Embryonic facial prominence (tissue), 1 donor: ENCODE data around the gene NDOR1.

Source experiments
- DNase-seq: peaks from one replicate; pipeline ENCODE4 v3.0.0-alpha.2; 2016; ENCODE audit errors: extremely low spot score

The NDOR1 gene

DNA sequence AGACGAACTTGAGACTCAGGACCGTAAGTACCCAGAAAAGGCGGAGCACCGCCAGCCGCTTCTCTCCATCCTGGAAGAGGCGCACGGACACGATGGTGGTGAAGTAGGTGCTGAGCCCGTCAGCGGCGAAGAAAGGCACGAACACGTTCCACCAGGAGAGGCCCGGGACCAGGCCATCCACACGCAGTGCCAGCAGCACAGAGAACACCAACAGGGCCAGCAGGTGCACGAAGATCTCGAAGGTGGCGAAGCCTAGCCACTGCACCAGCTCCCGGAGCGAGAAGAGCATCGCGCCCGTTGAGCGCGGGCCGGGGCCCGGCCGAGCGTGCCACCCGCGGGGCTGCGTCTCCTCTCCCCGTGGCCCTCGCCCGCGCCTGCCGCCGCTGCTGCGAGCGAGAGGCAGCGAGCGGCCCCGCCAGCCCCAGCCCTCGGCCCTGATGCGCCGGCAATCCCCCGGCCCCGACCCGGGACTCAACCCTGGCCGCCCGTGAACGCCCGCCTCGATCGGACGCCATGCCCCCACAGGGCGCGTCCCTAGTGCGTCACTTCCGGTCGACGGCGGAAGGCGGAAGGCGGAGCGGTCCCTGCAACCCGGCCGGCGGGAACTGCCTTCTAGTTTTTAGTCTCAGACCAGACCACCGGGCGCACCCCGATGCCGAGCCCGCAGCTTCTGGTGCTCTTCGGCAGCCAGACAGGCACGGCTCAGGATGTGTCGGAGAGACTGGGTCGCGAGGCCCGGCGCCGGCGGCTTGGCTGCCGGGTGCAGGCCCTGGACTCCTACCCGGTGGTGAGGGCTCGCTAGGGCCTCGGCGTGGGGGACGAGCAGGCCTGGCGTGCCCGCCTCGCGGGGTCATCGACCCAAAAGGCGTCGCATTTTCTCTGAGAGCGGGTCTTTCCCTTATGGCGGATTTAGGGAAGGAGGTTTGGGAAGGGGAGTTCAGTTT is at the start of gene NDOR1, which contains the start of gene TMEM203:
TSS of gene NDOR1 (plus strand) at position 575 of the 944 bp plus-strand sequence. CDS start at position 653, 78 bp downstream.
TSS of gene TMEM203 (minus strand) at position 523 of the 944 bp plus-strand sequence. CDS start at position 289, 234 bp downstream.
- DNase-seq: peak; percentile 72

DNA sequence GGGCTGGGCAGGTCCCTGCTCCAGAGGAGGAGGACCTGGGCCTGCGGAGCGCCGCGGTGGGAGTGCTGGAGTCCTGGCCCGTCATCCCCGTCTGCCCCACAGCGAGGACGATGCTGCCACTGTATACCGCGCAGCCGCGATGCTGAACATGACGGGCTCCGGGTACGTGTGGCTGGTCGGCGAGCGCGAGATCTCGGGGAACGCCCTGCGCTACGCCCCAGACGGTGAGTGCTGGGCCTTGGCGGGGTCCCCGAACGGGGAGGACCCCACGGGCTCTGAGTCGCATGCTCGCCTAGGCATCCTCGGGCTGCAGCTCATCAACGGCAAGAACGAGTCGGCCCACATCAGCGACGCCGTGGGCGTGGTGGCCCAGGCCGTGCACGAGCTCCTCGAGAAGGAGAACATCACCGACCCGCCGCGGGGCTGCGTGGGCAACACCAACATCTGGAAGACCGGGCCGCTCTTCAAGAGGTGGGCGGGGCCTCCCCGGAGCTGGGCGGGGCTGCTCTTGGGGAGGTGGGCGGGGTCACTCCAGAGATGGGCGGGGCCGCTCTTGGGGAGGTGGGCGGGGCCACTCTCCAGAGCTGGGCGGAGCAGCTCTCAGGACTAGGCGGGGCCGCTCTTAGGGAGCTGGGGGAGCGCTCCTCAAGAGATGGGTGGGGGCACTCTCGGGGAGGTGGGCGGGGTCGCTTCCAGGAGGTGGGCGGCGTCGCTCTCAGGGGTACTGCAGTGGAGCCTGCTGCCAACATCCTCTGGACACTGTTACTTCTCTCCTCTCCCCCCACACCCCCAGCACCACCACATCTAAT is 48.7 kb upstream of the NDOR1 start:
- DNase-seq: no peak

DNA sequence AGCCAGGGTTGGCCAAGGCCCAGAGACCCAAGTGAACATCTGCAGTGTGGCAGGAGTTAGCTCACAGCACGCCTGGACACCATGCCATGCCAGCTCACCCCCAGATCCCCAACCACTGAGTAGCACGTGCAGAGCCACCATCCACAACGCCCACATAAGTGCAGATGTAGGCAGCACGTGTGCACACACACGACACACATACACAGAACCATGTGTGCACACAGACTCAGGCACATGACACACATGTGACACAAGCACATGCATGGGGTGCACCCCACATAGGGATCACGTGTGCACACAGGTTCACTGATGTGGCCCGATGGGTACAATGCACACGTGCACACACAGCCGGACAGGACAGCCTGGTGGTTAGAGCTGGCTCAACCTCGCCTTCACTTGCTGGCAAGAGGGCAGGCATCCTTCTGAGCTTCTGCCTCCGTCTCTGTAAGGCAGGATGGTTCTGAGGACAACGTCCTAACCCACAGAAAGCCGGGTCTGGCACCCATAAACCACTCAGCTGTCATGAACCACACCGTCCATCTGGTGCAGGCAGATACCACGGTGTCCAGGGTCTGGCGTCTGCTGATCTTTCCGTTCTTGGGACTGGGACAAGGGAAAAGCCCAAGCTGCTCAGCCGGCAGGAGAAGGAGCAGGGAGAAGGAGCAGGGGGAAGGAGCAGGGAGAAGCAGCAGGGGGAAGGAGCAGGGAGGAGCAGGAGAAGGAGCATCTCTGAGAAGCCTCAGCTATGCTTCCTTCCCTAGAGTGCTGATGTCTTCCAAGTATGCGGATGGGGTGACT is 47.7 kb upstream of the NDOR1 start:
- no peak for DNase-seq

DNA sequence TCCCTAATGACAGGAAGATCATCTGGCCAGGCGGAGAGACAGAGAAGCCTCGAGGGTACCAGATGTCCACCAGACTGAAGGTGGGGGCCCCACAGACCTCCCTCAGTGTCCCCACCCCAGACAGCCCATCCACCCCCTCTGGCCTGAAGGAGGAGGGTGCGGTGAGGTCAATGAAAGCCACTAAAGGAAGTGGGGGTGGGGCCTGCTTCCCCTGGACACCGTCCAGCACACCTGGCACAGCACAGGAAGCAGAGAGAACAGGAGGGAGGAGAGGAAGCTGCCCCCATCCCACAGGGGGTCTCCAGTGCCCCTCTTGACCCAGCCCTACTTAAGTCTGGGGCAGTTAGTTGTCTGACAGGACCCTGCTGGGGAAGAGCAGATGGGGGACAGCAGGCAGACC is 46.9 kb upstream of the NDOR1 start:
- no peak for DNase-seq

DNA sequence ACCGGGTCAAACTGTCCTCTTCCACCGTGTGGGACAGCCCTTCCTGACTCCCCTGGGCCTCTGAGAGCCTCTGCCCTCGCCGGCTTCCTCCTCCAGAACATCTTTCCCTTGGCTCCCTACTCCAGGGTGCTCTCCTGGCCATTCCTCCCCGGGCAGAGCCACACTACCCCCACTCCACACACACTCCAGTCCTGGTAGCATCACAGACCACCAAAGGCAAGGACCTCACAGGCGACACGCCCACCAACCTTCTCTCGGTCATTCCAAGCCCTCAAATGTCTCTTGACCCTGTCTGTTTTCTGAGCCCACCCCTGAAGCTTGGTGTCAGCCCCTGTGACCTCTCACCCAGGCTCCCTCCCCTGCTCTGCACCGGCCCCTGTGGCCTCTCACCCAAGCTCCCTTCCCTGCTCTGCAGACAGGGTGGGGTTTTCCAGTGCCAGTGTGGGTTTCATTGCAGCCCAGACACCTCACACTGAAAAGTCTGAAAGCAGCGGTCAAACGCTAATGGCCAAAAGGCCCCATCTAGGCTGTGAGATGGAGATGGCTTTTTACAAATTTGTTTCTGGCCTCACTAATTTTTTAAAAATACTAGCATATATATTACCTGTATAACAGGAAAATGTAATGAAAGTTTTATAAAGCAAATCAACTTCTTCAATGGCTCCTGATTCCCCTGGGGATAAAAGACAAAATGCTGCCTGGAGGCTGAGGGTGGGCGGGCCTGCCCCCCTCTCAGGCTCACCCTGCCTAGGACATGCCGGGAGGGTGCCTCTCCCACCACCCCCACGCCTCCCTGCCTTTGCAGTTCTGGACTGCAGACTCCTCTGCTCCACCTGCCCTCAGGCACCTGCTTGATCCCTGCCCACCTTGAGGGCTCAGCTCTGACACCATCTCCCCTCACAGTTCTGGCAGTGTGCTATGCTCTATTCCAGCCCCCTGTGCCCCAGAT is 46.1 kb upstream of the NDOR1 start:
- DNase-seq: no peak

DNA sequence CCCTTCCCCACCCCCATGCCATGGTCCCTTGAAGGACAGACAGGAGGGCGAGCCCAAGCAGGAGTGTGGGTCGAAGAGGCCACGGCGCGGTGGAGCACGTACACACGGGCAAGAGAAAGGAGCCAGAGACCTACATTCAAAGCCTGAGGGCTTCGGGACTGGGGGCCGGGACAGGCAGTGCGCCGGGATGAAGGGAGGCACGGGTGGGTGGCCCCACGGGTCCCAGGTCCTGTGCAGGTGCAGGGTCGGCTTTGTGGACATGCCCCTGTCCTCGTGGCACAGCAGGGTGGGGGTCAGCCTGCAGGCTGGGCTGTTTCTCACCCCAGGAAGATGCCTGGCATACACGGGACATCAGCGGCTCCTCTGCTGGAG is 45.5 kb upstream of the NDOR1 start:
- DNase-seq: no peak

DNA sequence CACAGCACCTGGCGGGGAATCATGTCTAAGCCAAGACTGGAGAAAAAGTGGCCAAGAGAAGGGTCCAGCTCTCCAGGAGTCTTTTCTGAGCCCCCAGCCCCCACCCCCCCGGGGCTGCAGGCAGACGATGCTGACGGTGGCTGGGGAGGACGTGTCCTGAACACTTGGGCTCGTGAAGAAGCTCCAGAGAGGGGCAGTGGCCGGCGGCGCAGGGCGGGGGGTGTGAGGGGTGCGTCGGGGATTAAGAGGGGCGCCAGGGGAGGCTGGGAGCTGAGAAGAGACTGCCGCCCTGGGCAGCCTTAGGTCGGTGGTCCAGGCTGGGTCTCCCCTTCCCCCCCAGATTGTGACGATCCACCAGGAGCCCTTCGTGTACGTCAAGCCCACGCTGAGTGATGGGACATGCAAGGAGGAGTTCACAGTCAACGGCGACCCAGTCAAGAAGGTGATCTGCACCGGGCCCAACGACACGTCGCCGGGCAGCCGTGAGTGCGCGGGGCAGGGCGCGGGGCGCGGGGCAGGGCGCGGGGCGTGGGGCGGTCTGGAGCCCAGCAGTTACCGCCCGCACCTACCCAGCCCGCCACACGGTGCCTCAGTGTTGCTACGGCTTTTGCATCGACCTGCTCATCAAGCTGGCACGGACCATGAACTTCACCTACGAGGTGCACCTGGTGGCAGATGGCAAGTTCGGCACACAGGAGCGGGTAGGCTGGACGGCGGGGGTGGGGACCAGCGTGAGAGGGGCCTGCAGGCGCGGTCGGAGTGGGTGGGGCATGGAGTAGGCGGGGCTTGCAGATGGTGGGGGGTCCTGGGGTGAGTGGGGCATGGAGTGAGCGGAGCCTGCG is 44.6 kb upstream of the NDOR1 start:
- no peak for DNase-seq

DNA sequence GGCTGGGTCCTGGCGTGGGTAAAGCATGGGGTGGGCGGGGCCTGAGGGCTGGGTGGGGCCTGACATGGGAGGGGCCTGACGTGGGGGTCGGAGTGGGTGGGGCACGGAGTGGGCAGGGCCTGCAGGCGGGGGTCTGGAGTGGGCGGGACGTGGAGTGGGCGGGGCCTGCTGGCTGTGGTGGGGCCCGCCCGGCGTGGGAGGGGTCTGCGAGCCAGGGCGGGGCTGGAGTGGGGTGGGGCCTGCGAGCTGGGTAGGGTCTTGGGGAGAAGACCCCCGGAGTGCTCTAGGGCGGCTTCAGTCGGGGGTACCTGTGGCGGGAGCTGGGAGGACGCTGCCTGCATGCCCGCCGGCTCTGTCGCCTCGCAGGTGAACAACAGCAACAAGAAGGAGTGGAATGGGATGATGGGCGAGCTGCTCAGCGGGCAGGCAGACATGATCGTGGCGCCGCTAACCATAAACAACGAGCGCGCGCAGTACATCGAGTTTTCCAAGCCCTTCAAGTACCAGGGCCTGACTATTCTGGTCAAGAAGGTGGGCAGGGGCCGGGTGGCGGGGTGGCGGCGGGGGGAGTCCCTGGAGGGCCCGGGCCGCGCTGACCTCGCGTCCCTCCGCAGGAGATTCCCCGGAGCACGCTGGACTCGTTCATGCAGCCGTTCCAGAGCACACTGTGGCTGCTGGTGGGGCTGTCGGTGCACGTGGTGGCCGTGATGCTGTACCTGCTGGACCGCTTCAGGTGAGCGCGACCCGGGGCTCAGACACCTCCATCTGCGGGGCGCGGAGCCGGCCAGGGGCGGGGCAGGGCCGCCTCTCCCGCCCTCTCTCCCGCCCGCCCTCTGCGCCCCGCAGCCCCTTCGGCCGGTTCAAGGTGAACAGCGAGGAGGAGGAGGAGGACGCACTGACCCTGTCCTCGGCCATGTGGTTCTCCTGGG is 43.7 kb upstream of the NDOR1 start:
- no peak for DNase-seq

DNA sequence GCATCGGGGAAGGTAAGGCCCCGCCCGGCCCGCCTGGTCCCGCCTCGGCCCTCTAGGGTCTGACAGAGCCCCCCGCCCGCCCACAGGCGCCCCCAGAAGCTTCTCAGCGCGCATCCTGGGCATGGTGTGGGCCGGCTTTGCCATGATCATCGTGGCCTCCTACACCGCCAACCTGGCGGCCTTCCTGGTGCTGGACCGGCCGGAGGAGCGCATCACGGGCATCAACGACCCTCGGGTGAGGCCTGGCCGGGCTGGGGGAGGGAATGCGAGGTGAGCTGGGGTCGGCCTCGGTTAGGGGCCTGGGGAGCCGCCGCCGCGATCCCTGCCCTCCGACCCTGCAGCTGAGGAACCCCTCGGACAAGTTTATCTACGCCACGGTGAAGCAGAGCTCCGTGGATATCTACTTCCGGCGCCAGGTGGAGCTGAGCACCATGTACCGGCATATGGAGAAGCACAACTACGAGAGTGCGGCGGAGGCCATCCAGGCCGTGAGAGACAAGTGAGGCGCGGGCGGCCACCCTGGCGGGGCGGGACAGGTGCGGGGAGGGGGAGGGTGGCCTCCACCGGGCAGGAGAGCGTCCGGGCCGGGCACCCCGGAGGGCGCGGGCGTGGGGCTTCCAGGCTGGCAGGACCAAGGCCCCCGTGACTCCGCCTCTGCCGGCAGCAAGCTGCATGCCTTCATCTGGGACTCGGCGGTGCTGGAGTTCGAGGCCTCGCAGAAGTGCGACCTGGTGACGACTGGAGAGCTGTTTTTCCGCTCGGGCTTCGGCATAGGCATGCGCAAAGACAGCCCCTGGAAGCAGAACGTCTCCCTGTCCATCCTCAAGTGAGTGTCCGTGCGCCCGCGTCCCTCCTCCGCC is 42.8 kb upstream of the NDOR1 start:
- no peak for DNase-seq

DNA sequence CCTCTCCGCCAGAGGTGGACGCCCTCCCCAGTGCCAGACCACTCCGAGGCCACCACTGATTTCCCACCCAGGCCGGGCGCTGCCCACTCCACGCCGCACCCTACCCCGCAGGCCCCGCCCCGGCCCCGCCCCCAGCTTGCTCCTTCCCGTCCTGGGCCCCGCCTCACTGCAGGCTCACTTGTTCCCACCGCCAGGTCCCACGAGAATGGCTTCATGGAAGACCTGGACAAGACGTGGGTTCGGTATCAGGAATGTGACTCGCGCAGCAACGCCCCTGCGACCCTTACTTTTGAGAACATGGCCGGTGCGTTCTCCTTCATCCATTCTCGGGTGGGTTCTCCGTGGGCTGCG is 42.2 kb upstream of the NDOR1 start:
- no peak for DNase-seq

DNA sequence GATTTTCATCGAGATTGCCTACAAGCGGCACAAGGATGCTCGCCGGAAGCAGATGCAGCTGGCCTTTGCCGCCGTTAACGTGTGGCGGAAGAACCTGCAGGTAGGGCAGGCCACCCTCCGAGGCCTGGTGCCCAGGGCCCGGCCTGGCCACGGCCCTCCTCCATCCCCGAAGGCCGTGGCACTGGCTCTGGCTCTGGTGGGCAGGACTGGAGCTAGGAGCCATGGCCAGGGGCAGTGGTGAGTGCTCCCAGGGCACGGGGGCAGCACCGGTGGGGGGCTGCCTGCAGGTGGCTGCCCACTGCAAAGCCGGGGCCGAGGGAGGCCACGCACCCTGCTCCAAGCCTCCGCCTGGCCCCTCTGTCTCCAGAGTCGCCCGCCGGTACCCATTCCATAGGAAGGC is 41.7 kb upstream of the NDOR1 start:
- no peak for DNase-seq

DNA sequence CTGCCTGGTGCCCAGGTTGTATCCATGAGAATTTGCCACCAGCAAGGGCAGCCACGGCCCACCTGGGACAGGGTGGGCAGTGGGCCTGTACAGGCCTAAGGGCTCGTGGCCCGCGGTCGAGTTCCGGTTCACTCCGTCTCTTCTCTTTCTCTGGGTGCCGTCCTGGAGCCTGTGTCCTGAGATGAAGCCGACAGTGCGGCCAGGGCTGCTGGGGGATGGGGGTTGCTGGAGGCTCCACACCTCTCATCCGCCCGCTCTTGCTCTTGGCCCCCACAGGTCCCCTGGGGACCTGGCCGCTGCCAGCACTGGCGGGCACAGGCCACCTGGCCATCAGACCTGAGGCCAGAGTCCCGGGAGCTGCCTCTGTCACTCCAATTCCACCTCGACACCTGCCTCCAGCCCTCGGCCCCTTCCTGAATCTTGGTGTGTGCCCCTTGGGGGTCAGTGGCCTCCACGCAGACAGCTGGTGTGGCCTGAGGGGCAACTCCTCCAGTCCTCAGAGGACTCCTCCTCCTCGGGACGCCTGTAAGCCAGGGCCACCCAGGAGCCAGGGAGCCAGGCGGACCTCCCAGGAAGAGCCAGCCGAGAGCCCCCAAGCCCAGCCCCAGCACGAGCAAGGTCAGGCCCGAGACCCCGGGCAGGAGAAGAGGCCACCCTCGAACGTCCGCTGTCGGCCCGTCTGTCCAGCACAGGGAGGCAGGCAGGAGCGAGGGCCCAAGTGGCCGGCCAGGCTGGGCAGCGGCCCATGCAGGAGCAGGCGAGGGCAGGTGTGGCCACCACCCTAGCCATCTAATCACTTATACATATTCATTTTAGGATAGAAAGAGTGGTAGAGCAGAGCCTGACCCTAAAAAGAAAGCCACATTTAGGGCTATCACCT is 40.9 kb upstream of the NDOR1 start:
- no peak for DNase-seq

DNA sequence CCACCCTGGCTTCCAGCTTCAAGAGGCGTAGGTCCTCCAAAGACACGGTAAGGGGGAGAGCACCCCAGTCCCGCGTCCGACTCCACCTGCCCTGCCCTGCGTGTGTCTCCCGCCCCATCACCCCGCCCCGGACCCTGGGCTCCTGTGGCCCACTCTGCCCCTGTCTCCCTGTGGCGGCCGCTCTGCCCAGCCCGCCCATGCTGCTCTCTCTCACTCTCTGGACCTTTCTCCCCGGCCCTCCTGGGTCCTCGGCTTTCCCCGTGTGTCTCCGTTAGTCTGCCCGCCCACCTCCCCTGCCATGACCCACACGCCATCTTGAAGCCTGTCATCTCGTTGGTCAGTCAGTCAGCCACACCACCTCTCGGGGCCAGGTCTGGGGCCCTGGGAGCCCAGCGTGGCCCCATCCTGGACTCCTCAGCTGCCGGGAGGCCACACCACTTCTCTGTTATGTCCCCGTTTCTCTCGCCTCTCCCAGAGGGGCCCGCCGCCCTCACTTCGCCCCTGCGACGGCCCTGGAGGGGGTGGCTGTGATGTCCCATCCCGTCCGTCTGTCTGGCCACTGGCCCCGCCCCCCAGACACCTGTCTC is 40.2 kb upstream of the NDOR1 start:
- no peak for DNase-seq

DNA sequence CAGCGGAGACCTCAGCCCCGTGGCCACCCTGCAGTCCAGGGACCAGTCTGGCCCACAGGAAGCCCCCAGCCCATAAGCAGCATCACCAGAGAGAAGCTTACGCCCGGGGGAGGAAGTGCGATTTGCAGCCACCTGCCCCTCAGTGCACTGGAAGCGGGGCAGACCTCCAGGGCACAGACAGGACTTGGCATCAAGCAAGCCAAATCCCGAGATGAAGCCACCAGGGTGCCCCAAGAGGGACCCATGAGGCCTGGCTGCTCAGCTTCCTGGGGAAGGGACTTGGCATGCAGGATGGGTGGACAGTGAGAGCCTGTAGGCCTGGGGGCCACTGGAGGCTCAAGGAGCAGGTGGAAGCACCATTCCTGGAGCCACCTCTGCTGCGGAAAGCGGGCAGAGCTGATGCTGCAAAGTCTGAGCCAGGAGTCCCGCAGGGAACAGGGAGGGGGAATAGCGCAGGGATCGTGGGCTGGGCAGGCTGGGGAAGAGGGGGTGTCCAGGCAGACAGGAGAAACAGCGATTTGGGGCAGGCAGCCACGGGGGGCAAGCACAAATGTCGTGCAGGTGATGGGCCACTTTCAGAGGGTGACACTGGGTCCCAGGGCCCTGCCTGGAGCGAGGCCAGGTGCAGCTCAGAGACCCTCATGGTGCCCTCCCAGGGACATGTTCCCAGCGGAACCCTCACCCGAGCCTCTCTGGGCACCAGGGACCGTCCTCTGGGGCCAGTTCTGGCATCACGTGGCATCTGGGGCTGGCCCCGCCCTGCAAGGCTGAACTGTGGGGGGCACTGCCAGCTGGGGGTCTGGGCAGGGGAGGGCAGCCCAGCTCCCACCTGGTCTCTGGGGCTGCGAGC is 38.9 kb upstream of the NDOR1 start:
- DNase-seq: no peak

DNA sequence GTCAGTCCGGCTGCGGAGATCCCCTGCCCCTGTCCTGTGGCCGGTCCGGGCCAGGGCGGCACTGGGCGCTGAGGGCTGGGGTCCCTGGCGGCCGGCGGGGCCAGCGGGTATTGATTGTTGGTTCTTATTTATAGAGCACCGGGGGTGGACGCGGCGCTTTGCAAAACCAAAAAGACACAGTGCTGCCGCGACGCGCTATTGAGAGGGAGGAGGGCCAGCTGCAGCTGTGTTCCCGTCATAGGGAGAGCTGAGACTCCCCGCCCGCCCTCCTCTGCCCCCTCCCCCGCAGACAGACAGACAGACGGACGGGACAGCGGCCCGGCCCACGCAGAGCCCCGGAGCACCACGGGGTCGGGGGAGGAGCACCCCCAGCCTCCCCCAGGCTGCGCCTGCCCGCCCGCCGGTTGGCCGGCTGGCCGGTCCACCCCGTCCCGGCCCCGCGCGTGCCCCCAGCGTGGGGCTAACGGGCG is 38.2 kb upstream of the NDOR1 start:
- DNase-seq: no peak
